Measurements from ENCODE around the gene SERP2. TPM values are rescaled to one million over a fixed set of nuclear protein-coding genes. Genes with fewer than 3 reads are reported as not detected.
A peak's percentile ranks its signal among the peaks of the same experiment; 100 is the strongest.

SERP2 gene
- total and polyA plus RNA-seq, 8 donors, result 1.0 to 255 (median 9.3) TPM; not detected in 1

DNA sequence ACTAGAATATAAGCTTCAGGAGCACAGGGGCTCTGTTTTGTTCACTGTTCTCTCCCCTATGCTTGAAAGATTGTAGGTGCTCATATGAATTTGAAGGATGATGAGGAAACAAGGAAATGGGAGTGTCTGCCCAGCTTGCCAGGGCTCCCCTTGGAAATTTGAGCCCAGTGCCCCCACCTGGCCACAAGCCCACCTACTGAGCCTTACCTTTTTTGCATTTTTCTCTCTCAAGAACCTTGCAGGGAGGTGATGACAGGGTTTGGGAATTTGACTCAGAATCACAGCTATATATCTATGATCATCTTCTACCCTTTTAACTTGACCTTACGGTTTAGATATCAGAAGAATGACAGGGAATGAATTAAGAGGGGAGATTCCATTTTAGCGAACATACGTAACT, 33.8 kb downstream of the SERP2 start:
- WGBS, 5 donors, result 63 to 95% (median 83%) methylated on average over 3 of the region's 3 CpGs
- TF ChIP-seq POLR2A (IDR thresholded peaks at IDR 0.05) (no peak), EP300 (IDR thresholded peaks at IDR 0.05) (no peak), POLR2AphosphoS5 (IDR thresholded peaks at IDR 0.05) (no peak)
- TF ChIP-seq, protein P1, sequence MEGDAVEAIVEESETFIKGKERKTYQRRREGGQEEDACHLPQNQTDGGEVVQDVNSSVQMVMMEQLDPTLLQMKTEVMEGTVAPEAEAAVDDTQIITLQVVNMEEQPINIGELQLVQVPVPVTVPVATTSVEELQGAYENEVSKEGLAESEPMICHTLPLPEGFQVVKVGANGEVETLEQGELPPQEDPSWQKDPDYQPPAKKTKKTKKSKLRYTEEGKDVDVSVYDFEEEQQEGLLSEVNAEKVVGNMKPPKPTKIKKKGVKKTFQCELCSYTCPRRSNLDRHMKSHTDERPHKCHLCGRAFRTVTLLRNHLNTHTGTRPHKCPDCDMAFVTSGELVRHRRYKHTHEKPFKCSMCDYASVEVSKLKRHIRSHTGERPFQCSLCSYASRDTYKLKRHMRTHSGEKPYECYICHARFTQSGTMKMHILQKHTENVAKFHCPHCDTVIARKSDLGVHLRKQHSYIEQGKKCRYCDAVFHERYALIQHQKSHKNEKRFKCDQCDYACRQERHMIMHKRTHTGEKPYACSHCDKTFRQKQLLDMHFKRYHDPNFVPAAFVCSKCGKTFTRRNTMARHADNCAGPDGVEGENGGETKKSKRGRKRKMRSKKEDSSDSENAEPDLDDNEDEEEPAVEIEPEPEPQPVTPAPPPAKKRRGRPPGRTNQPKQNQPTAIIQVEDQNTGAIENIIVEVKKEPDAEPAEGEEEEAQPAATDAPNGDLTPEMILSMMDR (IDR thresholded peaks at IDR 0.05), result no peak

DNA sequence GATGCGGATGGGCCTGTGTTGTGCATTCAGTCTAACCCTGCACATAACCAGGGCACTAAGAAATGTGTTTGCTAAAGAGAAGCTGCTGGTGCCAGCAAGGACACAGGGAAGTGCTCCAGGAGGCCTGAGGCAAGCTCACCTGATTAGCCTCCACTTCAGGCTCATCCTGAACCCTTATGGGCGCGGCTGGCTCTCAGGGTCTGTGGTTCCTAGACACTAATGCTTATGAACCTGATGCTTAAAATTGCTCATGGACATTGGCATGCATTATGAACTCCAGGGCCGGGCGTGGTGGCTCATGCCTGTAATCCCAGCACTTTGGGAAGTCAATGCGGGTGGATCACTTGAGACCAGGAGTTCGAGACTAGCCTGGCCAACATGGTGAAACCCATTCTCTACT, 34.3 kb downstream of the SERP2 start:
- no peak for DNase-seq
- TF ChIP-seq EP300 (IDR thresholded peaks at IDR 0.05) (no peak), POLR2AphosphoS5 (IDR thresholded peaks at IDR 0.05) (no peak), POLR2A (IDR thresholded peaks at IDR 0.05) (no peak)
- TF ChIP-seq, protein P1 (IDR thresholded peaks at IDR 0.05), result no peak
- intact Hi-C loops (cut with DNase I; ENCODE audit: low total_unique reads), result no loop called here
- peaks cover 5 to 21% (median 17%) of the 10 kb centered on the region in 4 donors for H3K4me1 ChIP-seq
- no peaks in the 10 kb centered on the region for H3K36me3 ChIP-seq
- WGBS, 5 donors, result 88 to 98% (median 96%) methylated on average over 7 of the region's 7 CpGs
- no peak overlapping the region for H3K27ac ChIP-seq
- no peaks in the 10 kb centered on the region for H3K27me3 ChIP-seq
- H3K4me3 ChIP-seq, result no peak overlapping the region
- no peaks in the 10 kb centered on the region for H3K9me3 ChIP-seq

More for the DNA sequence above, 33.8 kb downstream of the SERP2 start:
- no peaks in the 10 kb centered on the region for H3K27me3 ChIP-seq
- H3K27ac ChIP-seq, result no peak overlapping the region
- H3K4me3 ChIP-seq, result no peak overlapping the region
- intact Hi-C loops (cut with DNase I; ENCODE audit: low total_unique reads), result no loop called here
- H3K36me3 ChIP-seq, result no peaks in the 10 kb centered on the region
- H3K9me3 ChIP-seq, result no peaks in the 10 kb centered on the region
- DNase-seq, result no peak
- peaks cover 5 to 26% (median 22%) of the 10 kb centered on the region in 4 donors for H3K4me1 ChIP-seq

DNA sequence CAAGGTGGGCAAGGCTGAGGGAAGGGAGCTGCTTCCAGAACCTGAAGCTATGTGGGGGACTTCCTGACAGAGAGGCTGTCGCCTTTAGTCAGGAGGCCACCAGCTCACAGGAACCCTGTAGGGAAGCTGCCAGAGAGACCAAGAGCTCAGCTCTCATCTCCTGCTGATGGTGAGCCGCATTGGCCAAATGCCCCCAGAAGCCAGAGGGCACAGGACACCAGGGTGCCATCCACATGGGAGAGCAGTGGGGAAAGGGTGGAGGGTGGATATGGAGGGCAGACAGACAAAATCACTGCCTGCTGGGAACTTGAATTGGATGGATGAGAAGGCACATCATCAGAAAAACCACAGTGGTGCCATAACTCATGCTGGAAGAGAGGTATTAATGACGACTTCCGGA, 36.0 kb downstream of the SERP2 start:
- Histone ChIP-seq H3K9me3 (no peaks in the 10 kb centered on the region), H3K4me3 (no peak overlapping the region), H3K27ac (no peak overlapping the region), H3K27me3 (no peaks in the 10 kb centered on the region), H3K36me3 (no peaks in the 10 kb centered on the region), H3K4me1 (peaks cover 0 to 5% (median 4%) of the 10 kb centered on the region in 4 donors)
- 82 to 89% (median 89%) methylated on average over 4 of the region's 4 CpGs for WGBS, 5 donors
- DNase-seq, result no peak
- intact Hi-C loops (cut with DNase I; ENCODE audit: low total_unique reads), result no loop called here
- no peak for TF ChIP-seq POLR2A (IDR thresholded peaks at IDR 0.05)
- TF ChIP-seq, protein P1 (IDR thresholded peaks at IDR 0.05), result no peak
- no peak for TF ChIP-seq EP300 (IDR thresholded peaks at IDR 0.05)
- TF ChIP-seq POLR2AphosphoS5 (IDR thresholded peaks at IDR 0.05), result no peak

DNA sequence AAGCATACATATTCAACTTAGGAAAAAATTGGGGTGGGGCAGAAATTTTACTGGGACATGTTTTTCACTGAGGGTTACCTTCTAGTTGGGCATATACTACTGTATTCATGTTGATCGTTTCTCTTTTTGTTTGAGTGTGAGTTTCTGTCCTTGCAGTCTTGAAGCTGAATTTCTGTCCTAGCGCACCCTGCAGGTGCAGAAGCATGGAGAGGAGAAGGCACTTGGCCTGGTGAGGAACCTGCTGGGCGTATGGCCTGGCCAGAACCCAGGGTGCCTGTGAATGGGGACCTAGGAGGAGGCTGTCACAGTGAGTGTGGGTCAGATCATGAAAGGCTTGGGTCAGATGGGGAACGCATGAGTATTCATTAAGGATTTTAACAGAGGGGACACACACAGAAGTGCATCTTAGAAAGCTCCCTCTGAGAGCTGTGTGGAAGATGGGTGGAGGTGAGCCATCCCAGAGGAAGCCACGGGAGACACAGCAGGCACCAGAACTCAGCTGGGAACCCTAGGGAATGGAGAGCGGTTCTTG, 36.8 kb downstream of the SERP2 start:
- Histone ChIP-seq H3K27me3 (no peaks in the 10 kb centered on the region), H3K9me3 (no peaks in the 10 kb centered on the region), H3K4me1 (peaks cover 0 to 4% (median 0%) of the 10 kb centered on the region in 4 donors), H3K4me3 (no peak overlapping the region), H3K36me3 (no peaks in the 10 kb centered on the region), H3K27ac (no peak overlapping the region)
- WGBS, 5 donors, result 53 to 72% (median 56%) methylated on average over 6 of the region's 6 CpGs
- peak in 1 of 2 donors; percentile 58 for DNase-seq
- TF ChIP-seq, protein P1 (IDR thresholded peaks at IDR 0.05), result peak in 3 of 7 experiments; percentile 13 to 45 (median 27)
- TF ChIP-seq POLR2AphosphoS5 (IDR thresholded peaks at IDR 0.05), result no peak
- intact Hi-C loops (cut with DNase I; ENCODE audit: low total_unique reads), result no loop called here
